Activated CD4-positive, alpha-beta T cell treated with anti-CD3 and anti-CD28 coated beads, Interleukin-2, amount 10 ng/mL, durations not matched to agents 7 days and 5 days (primary cell): ENCODE results near the gene SARDH. TPM values are rescaled to one million over a fixed set of nuclear protein-coding genes. Genes with fewer than 3 reads are reported as not detected.

ENCODE experiments used
- CTCF ChIA-PET: fragments of 350-600 bp; sonication (Branson Sonifier 250); formaldehyde crosslinking; loops from one replicate; lab custom pipeline; 2021; ENCODE audit warnings: antibody characterized with exemption; lab: Charles Lee
- POLR2A ChIA-PET: fragments of 350-600 bp; sonication (Branson Sonifier 250); formaldehyde crosslinking; loops from one replicate; lab custom pipeline; 2021; ENCODE audit warnings: antibody characterized with exemption; lab: Charles Lee
- DNase-seq: peaks from one replicate; pipeline ENCODE4 v3.0.0-alpha.2; 2020
- H3K27ac Mint-ChIP-seq: one replicate; pipeline ENCODE4 v1.8.0; 2021; ENCODE audit warnings: mild to moderate bottlenecking, moderate library complexity, mixed read lengths
- H3K27me3 Mint-ChIP-seq: one replicate; pipeline ENCODE4 v1.8.0; 2021; ENCODE audit warnings: mixed read lengths
- H3K36me3 Mint-ChIP-seq: one replicate; pipeline ENCODE4 v1.8.0; 2021; ENCODE audit warnings: low read depth, mixed read lengths
- H3K4me1 Mint-ChIP-seq: one replicate; pipeline ENCODE4 v1.8.0; 2021; ENCODE audit warnings: mixed read lengths
- H3K4me3 Mint-ChIP-seq: one replicate; pipeline ENCODE4 v1.8.0; 2021; ENCODE audit warnings: mild to moderate bottlenecking, moderate library complexity, mixed read lengths
- H3K9me3 Mint-ChIP-seq: one replicate; pipeline ENCODE4 v1.8.0; 2021; ENCODE audit warnings: mixed read lengths
- total RNA-seq, 2 experiments: library from RNA; stranded (reverse); gene quantifications; one replicate each; pipeline ENCODE4 v1.2.3, GENCODE V29; 2021

The SARDH gene
- total RNA-seq, 2 experiments from 2014 or later = 1.9 TPM

- Mint-ChIP-seq H3K9me3 (no peaks in the 10 kb centered on the region), H3K27ac (no peak overlapping the region), H3K4me1 (peaks cover 25% of the 10 kb centered on the region), H3K36me3 (no peaks in the 10 kb centered on the region), H3K4me3 (no peak overlapping the region), H3K27me3 (no peaks in the 10 kb centered on the region)
- CTCF ChIA-PET = interaction anchor here (1.2 kb wide), 1 partner anchor 11 kb away, joined by 4 read pairs; no protein-coding TSS in a partner anchor
- POLR2A ChIA-PET = no interaction called here
- DNase-seq = no peak
Observed at GRCh38 chr9:133672503-133673257, 65.5 kb downstream of the SARDH start.

GRCh38 chr9:133671371-133671770 is 66.8 kb downstream of the SARDH start:
- DNase-seq = no peak
- ChIA-PET CTCF (interaction anchor here (0.6 to 1.8 kb wide), 2 partner anchors 12 kb away, joined by 3 to 7 read pairs; no protein-coding TSS in a partner anchor), POLR2A (no interaction called here)
- no peaks in the 10 kb centered on the region for H3K9me3 Mint-ChIP-seq
- H3K27me3 Mint-ChIP-seq = no peaks in the 10 kb centered on the region
- no peak overlapping the region for H3K27ac Mint-ChIP-seq
- H3K4me1 Mint-ChIP-seq = peaks cover 12% of the 10 kb centered on the region
- no peaks in the 10 kb centered on the region for H3K36me3 Mint-ChIP-seq
- H3K4me3 Mint-ChIP-seq = no peak overlapping the region

GRCh38 chr9:133670466-133670865 is 67.7 kb downstream of the SARDH start:
- no peaks in the 10 kb centered on the region for H3K9me3 Mint-ChIP-seq
- no peak for DNase-seq
- ChIA-PET POLR2A (no interaction called here), CTCF (interaction anchor here (1.8 kb wide), 1 partner anchor 13 kb away, joined by 7 read pairs; no protein-coding TSS in a partner anchor)
- no peak overlapping the region for H3K27ac Mint-ChIP-seq
- no peaks in the 10 kb centered on the region for H3K36me3 Mint-ChIP-seq
- H3K4me3 Mint-ChIP-seq = no peak overlapping the region
- no peaks in the 10 kb centered on the region for H3K27me3 Mint-ChIP-seq
- H3K4me1 Mint-ChIP-seq = peaks cover 3% of the 10 kb centered on the region

- Mint-ChIP-seq H3K4me1 (no peaks in the 10 kb centered on the region), H3K4me3 (no peak overlapping the region), H3K9me3 (no peaks in the 10 kb centered on the region), H3K27me3 (no peaks in the 10 kb centered on the region), H3K27ac (no peak overlapping the region), H3K36me3 (no peaks in the 10 kb centered on the region)
- POLR2A ChIA-PET = no interaction called here
- no peak for DNase-seq
- CTCF ChIA-PET = no interaction called here
Observed at GRCh38 chr9:133669182-133669801, 68.9 kb downstream of the SARDH start.

GRCh38 chr9:133667759-133668450 is 70.2 kb downstream of the SARDH start:
- CTCF ChIA-PET = interaction anchor here (1.0 kb wide), 1 partner anchor 9 kb away, joined by 5 read pairs; no protein-coding TSS in a partner anchor
- Mint-ChIP-seq H3K9me3 (no peaks in the 10 kb centered on the region), H3K4me3 (no peak overlapping the region), H3K4me1 (no peaks in the 10 kb centered on the region), H3K27me3 (no peaks in the 10 kb centered on the region), H3K36me3 (no peaks in the 10 kb centered on the region), H3K27ac (no peak overlapping the region)
- DNase-seq = no peak
- POLR2A ChIA-PET = no interaction called here

GRCh38 chr9:133666845-133667244 is 71.3 kb downstream of the SARDH start:
- no peak overlapping the region for H3K27ac Mint-ChIP-seq
- POLR2A ChIA-PET = no interaction called here
- no peak for DNase-seq
- no peaks in the 10 kb centered on the region for H3K9me3 Mint-ChIP-seq
- H3K36me3 Mint-ChIP-seq = no peaks in the 10 kb centered on the region
- CTCF ChIA-PET = interaction anchor here (1.0 kb wide), 1 partner anchor 10 kb away, joined by 5 read pairs; no protein-coding TSS in a partner anchor
- H3K4me3 Mint-ChIP-seq = no peak overlapping the region
- no peaks in the 10 kb centered on the region for H3K4me1 Mint-ChIP-seq
- no peaks in the 10 kb centered on the region for H3K27me3 Mint-ChIP-seq

GRCh38 chr9:133666387-133666786 is 71.8 kb downstream of the SARDH start:
- POLR2A ChIA-PET = no interaction called here
- CTCF ChIA-PET = no interaction called here
- Mint-ChIP-seq H3K27me3 (no peaks in the 10 kb centered on the region), H3K4me3 (no peak overlapping the region), H3K36me3 (no peaks in the 10 kb centered on the region), H3K9me3 (no peaks in the 10 kb centered on the region), H3K4me1 (no peaks in the 10 kb centered on the region), H3K27ac (no peak overlapping the region)
- DNase-seq = no peak

- CTCF ChIA-PET = interaction anchor here (0.9 kb wide), 1 partner anchor 60 kb away, joined by 3 read pairs; no protein-coding TSS in a partner anchor
- H3K4me3 Mint-ChIP-seq = no peak overlapping the region
- no peaks in the 10 kb centered on the region for H3K4me1 Mint-ChIP-seq
- no peaks in the 10 kb centered on the region for H3K36me3 Mint-ChIP-seq
- no peak for DNase-seq
- no peak overlapping the region for H3K27ac Mint-ChIP-seq
- POLR2A ChIA-PET = no interaction called here
- H3K9me3 Mint-ChIP-seq = no peaks in the 10 kb centered on the region
- no peaks in the 10 kb centered on the region for H3K27me3 Mint-ChIP-seq
Observed at GRCh38 chr9:133665535-133665934, 72.6 kb downstream of the SARDH start.

- Mint-ChIP-seq H3K4me3 (no peak overlapping the region), H3K27ac (no peak overlapping the region), H3K36me3 (no peaks in the 10 kb centered on the region), H3K4me1 (no peaks in the 10 kb centered on the region), H3K27me3 (no peaks in the 10 kb centered on the region), H3K9me3 (no peaks in the 10 kb centered on the region)
- no peak for DNase-seq
- CTCF ChIA-PET = interaction anchor here (0.9 to 1.2 kb wide), 3 partner anchors 12 to 59 kb away, joined by 3 read pairs; no protein-coding TSS in a partner anchor
- POLR2A ChIA-PET = no interaction called here
Observed at GRCh38 chr9:133665096-133665495, 73.1 kb downstream of the SARDH start.

GRCh38 chr9:133664173-133665050 is 73.7 kb downstream of the SARDH start:
- no peaks in the 10 kb centered on the region for H3K36me3 Mint-ChIP-seq
- no peak for DNase-seq
- POLR2A ChIA-PET = no interaction called here
- H3K27me3 Mint-ChIP-seq = peaks cover 7% of the 10 kb centered on the region
- peaks cover 1% of the 10 kb centered on the region for H3K4me1 Mint-ChIP-seq
- H3K9me3 Mint-ChIP-seq = no peaks in the 10 kb centered on the region
- H3K4me3 Mint-ChIP-seq = no peak overlapping the region
- CTCF ChIA-PET = interaction anchor here (0.9 to 1.2 kb wide), 4 partner anchors 9 to 58 kb away, joined by 3 read pairs; no protein-coding TSS in a partner anchor
- no peak overlapping the region for H3K27ac Mint-ChIP-seq

- no peak overlapping the region for H3K27ac Mint-ChIP-seq
- CTCF ChIA-PET = interaction anchor here (1.7 kb wide), 1 partner anchor 10 kb away, joined by 4 read pairs; no protein-coding TSS in a partner anchor
- H3K9me3 Mint-ChIP-seq = no peaks in the 10 kb centered on the region
- POLR2A ChIA-PET = no interaction called here
- H3K36me3 Mint-ChIP-seq = no peaks in the 10 kb centered on the region
- H3K4me1 Mint-ChIP-seq = peaks cover 8% of the 10 kb centered on the region
- no peak for DNase-seq
- no peak overlapping the region for H3K4me3 Mint-ChIP-seq
- peaks cover 28% of the 10 kb centered on the region for H3K27me3 Mint-ChIP-seq
Observed at GRCh38 chr9:133661846-133662540, 76.2 kb downstream of the SARDH start.
